Measurements from ENCODE around the gene SORL1. TPM values are rescaled to one million over a fixed set of nuclear protein-coding genes. Genes with fewer than 3 reads are reported as not detected.
A peak's percentile ranks its signal among the peaks of the same experiment; 100 is the strongest.

The SORL1 gene
- total and polyA plus RNA-seq, 2 of the 13 experiments (the other 11 are each of a cell fraction or from before 2014, with no cell fraction given): 21.3 to 148 TPM

- TF ChIP-seq ZFP37 (CRISPR knock-in tag; IDR thresholded peaks at IDR 0.05; ENCODE audit: borderline replicate concordance) (no peak), PHF20 (CRISPR knock-in tag; IDR thresholded peaks at IDR 0.05) (no peak), AGO1 (IDR thresholded peaks at IDR 0.05; ENCODE audit: low read depth, low read length, poor library complexity, severe bottlenecking) (no peak), FOXC1 (CRISPR knock-in tag; IDR thresholded peaks at IDR 0.05; ENCODE audit: borderline replicate concordance) (no peak), NFIC (IDR thresholded peaks at IDR 0.05; ENCODE audit: low read length) (no peak), KMT2B (CRISPR knock-in tag; IDR thresholded peaks at IDR 0.05) (0 out of 2 replicates have a peak, but pooled peaks have one; percentile 59), XRCC5 (optimal IDR thresholded peaks at IDR 0.05; ENCODE audit: low read length) (peak; percentile 44), THRA (CRISPR knock-in tag; IDR thresholded peaks at IDR 0.05; ENCODE audit: borderline replicate concordance) (no peak), ZNF639 (CRISPR knock-in tag; conservative IDR thresholded peaks at IDR 0.05) (peak; percentile 36; the same call in 1 of the 2 replicates), SIN3B (IDR thresholded peaks at IDR 0.05; ENCODE audit: low read length) (no peak), ZFAT (CRISPR knock-in tag; conservative IDR thresholded peaks at IDR 0.05) (no peak), JDP2 (CRISPR knock-in tag; IDR thresholded peaks at IDR 0.05; ENCODE audit: borderline replicate concordance) (no peak; the same call in 1 of the 2 replicates), SNAPC4 (CRISPR knock-in tag; IDR thresholded peaks at IDR 0.05) (no peak), ZNF24 (IDR thresholded peaks at IDR 0.05) (no peak), ZNF703 (CRISPR knock-in tag; IDR thresholded peaks at IDR 0.05; ENCODE audit: borderline replicate concordance) (no peak), ATF3 (CRISPR knock-in tag; IDR thresholded peaks at IDR 0.05) (no peak), ZNF274 (CRISPR knock-in tag; IDR thresholded peaks at IDR 0.05) (peak; percentile 50; the same call in 1 of the 2 replicates), GRHL1 (CRISPR knock-in tag; conservative IDR thresholded peaks at IDR 0.05) (no peak)
Observed at GRCh38 chr11:121451986-121452608, at the start of gene SORL1 (continued).

All from HepG2 (cell line).